ENCODE results near the gene UNC5B.

Gene UNC5B

DNA sequence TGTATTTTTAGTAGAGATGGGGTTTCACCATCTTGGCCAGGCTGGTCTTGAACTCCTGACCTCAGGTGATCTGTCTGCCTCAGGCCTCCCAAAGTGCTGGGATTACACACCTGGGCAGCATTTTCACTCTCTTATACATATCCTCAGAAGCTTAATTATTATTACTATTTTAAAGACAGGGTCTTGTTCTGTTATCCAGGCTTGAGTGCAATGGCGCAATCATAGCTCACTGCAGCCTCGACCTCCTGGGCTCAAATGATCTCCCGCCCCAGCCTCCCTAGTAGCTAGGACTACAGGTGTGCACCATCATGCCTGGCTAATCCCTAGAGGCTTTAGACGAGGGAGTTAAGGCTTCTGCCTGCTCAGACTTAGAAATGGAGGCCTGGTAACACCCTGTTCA is 26.3 kb downstream of the UNC5B start:
- no peak for DNase-seq

DNA sequence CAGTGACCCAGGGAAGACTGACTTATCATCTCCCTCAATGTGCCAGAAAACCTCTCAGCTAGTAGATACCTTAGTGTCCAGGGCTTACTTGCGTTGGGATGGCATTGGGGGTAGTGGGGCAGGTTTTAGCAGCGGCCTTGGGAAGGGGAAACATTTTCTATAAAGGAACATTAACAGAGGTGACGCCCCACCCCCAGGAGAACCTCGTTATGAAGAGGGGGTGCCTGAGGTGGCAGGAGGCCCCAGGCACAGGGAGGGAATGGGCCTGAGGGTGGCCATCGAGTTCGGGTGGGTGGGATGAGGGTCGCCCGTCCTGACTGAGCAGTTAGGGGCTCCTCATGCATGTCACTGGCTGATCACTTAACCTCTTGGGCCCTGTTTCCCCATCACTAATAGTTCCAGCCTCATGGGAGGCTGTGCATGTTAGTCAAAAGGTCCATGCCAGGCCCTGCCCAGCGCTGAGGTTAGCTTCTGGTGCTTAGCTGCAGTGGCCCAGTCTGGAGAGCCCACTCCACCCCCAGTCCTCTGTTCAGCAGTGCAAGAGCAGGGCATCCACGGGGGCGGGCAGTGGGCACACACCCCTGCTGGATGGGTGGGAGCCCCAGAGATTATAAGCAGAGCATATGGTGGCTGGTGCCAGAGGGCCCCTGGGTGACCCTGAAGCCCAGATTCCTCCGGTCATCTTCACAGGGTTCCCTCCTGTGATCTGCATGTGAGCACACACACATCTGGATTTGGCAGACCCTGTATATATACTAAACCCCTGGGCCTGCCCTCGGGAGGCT is 27.0 kb downstream of the UNC5B start:
- DNase-seq: no peak

DNA sequence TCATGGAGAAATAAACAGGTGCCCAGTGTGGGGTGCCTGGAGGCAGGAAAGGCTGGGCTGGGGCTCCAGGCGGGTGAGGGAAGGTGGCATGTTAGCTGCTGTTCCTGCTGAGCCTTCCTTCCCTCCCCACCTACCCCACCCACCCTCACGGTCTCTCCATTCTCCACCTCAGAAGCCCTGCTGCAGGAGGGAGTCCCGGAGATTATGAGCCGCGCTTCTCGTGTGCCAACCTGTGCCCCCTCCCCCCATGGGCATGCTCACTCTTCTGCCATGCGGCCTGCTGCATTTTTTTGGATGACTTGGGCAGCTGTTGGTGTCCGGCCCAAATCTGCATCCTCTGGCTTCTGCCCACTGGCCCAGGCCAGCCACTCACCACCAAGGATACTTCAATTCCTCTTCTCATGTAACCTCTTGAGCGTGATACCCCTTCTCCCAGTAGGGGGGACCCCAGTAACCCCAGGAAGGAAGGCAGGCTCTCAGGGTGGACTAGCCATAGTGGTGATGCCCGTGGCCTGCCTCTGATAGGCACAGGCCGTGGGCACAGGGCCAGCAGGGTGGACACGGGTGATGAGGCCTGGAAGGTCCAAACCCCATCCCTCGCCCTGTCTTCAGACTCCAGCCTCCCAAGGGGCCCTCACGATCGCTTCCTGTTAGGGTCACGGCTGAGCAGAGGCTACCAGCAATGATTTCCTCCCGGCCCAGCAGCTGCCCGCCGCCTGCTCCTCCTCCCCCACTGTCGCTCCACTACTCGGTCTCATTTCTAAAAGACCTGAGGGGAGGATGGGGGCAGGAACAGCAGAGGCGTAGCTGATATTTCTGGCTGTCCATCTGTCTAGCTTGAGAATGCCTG is 27.8 kb downstream of the UNC5B start:
- peak in 3 of 56 donors; percentile 30 to 33 (median 32) for DNase-seq

DNA sequence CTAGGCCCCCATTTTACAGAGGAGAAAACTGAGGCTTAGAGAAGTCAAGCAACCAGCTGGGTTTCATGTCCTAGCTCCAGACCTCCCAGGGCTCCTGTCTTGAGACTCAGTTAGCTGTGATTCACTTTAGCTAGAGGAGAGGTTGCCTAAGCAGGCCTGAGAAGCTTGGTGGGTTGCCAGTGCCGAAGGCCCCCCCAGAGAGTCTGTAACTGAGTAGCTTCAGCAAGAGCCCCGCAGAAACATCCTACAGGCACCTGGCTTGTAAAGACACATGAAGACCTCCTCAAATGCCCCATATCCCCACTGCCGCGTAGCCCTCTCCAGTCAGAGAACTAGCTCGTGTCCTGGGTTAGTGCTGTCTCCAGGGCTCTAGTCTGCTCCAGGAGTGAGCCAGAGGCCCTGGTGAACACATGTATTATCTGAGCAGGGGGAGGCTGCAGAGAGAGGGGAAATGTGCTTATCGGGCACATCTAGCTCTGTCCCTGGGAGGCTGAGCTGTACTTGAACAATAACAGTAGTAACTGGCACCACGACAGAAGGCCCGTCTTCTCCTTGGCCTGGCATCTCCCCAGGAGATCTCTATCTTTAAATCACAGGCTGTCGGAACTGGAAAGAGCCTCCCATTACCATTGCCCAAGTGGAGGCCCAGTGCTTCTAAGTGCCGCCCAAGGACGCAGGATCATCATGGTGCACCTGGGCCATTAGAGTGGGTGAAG is 28.9 kb downstream of the UNC5B start:
- DNase-seq: no peak

DNA sequence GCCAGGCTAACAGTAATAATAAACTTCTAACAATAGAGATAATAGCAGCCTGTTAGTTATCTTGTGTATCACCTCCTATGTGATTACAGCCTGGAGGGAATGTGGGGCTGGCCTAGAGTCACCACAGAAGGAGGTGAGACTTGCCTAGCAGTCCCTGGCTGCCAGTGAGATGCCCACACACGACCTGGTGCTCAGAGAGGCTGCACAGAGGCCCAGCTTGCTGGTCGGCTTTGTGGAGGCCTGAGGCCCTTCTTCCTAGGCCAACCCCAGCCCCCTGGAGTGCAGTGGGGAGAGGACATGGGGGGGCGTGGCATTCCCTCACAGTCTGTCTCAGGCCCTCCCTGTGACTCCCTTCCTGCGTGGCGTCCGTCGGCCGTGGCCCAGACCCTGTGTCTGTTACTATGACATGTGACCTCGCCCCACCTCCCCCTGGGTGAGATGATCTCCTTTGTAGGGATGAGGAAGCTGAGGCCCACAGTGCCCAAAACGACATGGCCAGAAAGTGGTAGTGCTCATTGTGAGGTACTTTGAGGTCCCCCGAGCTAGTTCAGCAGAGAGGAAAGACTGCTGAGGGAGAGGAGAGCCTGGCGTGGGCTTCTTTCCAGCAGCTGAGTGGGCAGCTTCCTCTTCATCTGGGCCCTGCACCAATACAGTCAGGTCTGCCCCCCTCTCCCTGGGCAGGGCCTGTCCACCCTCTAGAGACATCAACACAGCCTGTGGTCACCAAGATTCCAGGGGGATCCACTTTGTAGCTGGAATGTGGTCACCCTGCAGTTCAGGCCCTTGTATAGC is 29.7 kb downstream of the UNC5B start:
- DNase-seq: peak in 14 of 56 donors; percentile 23 to 71 (median 61)

DNA sequence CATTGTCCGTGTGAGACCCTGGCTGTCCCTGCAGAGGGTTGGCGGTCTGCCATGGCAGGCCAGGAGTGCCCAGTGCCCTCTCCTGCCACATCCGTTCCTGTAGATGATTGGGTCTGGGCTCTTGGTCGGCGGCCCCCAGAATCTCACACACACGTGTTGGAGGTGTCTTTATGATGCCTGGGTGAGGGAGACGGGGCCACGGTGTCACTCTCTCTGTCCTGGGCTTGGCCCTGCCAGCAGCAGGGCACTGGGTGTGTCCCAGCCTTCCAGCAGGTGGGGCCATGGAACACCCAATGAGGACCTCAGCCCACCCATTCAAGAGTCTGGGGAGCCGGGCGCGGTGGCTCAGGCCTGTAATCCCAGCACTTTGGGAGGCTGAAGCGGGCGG is 30.2 kb downstream of the UNC5B start:
- DNase-seq: peak in 5 of 56 donors; percentile 50 to 70 (median 67)

DNA sequence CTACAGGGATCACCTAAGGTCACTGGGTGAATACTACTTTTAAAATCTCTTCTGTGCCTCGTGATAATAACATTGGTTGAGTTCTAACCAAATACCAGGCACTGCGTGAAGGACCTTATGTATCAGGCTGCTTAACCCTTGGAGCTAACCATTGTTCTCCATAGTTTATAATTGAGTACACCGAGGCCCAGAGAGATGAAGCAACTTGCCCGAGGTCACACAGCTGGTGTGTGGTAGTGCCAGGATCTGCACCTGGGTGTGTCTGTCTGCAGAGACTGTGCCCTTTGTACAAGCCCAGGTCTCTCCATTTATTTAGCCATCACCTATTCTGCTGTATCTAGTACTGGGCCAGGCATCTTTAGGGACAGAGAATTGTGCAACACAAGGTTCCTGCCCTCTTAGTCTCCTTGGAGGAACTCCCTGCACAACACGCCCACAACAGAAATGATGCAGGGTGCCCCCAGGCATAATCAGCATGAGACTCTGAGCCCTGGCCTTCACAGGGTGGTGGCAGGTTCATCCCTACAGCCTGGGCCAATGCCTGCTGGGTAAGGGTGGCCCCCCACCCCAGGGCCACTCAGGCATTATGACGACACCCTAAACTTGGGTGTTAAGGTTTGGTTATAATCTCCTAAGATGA is 31.5 kb downstream of the UNC5B start:
- DNase-seq: no peak

DNA sequence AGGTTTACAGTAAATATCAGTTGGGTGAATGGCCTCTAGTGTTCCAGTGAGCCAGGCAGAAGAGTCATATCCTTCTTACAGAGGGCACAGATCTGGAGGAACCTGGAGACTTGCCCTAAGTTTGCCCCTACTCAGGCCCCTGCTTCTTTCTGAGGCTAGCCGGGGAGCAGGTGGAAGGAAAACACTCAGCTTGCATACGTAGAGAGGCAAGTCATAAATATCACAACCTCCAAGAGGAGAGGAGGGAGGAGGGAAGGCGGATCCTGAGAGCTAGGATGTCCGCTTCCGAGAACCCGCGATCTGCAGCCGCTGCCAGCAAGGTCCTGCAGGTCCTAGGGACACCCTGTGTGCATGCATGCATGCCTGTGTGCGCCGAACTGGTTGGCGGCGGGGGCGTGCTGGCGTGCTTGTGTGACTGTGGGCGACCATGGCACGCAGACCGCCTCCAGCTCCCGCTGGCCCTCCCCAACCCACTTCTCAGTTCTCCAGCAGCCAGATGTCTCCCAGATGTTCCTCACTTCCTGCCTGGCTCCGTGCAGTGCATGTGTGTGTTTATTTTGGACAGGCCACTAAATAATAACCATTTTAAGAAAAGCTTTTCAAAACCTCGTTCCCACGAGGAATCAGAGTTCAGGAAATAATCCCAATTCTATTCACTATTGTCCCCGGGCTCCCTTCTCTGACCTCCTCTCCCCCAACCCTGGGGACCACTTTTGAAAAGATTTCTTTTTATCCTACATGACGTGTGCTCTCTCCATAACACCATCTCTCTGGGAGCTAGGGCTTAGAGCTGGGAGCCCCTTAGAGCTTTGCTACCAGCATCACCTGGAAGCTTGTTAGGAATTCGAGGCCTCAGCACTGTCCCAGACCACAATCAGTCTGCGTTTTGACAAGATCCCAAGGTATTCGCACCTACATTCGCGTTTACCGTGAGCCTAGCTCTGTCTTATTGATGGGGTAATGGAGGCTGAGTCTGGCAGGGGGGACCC is 32.4 kb downstream of the UNC5B start:
- no peak for DNase-seq

DNA sequence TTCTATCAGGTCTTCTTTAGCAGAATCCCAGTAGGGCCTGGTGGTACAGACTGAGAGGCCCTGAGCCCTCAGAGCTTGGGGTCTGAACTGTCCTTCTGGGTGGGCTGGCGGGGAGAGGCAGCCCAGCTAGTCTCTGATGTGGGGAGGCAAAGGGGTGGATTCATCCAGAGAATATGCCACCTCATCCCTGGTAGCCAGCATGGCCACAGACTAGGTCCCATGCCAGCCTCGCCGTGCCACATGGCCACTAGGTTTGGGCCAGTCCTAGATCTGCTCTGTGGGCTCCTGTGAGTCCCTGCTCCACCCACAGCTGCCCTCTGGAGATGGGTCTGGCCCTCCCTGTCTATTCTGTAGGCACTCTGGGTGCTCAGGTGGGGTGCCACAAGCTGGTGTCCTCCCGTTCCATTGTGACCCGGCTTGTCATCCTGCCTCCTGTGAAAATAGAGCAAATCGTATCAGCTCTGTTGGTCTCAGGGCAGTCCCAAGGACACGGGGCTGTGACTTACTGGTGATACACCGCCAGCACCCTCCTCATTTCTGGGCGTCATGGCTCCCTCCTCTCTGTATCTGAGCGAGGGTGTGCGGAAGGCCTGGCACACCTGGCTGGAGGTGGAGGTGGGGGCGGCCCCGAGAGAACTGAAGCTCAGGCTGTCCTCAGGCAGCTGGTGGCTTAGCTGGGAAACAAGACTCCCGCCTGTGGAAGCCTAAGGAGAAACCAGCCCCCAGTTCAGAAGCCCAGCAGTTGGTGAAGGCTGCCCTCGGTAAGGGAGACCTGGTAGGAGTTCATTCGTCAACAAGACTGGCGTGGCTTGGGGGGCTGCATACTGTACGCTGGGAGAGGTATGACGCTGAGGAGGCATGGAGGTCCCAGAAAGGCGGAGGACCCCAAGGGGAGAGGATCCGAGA is 33.3 kb downstream of the UNC5B start:
- DNase-seq: no peak

DNA sequence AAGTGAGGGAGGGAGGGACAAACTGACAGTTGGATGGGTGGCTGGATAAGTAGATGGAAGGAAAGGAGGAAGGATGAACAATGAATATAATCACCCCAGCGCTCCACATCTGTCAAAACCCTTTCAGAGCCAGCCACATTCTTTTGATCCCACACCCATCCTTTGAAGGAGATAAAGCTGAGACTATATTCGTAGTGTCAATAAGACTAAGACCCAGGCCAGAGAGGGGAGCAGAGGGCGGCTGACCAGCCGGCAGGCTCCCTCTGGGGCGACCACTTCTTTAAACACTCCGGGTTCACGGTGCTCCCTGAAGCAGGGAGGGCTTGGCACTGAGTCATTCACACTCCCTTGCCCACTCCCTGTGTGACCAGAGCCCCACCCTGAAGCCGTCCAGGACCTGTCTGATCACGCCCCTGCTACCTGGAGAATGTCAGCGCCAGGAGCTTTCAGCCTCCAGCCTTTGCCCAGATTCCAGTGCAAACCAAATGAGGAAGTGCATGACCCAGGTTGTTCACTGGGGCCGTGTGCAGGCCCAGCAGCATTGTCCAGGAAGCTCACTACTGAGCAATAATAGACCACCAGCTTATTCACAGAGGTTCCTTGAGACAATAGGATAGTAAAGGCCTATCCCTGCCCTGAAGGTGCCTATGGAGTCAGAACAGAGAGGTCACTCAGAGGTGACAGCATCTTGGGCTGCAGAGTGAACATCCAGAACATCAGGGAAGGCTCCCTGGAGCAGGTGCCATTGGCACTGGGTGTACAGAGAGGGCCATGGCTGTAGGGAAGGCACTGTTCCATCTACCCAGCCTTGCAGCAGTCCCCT is 34.4 kb downstream of the UNC5B start:
- DNase-seq: no peak

DNA sequence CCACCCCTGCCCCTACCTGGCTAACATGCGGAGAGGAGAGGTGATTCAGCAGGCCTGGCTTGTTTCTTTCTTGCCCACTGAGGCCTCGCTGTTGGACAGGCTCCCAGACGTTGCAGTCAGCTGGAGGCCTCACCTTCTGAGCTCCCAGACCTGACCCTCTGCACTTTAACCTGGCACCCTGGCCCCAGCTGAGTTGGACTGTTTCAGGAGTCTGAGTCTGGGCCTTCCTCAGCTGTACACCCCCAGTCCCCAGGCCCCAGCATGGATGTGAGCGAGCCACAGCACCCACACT is 35.0 kb downstream of the UNC5B start:
- no peak for DNase-seq

DNA sequence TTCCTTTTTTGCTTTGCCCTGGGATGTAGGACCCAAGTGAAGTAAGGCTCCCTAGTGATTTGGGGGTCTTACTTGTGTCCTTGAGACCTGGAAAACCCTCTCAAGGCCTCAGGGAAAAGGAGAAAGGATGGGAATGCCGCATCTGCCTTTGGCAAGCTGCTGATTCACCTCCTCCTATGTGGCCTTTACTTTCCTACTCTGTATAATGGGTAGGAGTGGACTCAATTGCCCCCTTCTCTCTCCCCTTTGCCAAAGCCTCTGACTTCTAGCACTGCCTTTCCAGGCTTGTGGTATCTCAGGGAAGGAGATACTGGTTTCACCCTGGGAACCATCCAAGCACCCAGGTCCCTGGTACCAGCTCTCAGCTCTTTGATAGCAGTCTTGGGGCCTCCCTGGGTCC is 35.4 kb downstream of the UNC5B start:
- DNase-seq: no peak

DNA sequence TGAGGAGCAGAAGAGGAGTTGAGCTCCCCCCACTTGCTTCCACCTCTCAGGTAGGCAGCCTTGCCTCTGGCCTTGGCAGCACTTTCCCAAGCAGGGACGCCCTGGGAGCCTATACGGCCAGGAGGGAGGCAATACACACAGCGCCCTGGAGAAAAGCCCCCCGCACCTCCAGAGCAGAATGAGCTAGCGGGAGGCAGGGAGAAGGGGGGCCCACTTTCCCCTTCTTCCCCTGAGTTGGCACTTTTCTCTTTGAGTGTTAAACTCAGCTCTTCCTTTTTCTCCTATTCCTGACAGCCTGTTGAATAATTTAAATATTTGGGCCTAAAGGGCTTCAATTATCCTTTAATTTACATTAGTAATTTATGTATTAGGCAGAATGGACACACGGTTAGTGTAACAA is 35.8 kb downstream of the UNC5B start:
- DNase-seq: no peak

DNA sequence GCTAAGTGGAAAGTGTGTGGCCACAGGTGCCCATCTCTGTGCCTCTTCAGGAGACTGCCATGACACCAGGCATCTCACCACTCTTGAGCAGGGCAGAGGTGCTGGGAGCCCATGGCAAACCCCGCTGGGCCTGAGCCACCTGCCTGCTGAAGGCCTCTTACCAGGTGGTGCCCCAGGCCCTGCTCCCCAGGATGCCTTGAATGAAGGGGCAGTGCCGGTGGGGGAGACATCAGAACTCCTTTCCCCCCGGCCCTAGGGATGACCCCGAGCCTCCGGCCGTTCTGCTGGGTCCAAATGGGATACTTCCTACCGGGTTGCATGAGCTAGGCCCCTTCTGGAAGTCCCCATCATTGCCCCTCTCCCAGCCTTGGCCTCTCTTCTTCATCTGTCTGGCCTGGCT is 37.6 kb downstream of the UNC5B start:
- no peak for DNase-seq

DNA sequence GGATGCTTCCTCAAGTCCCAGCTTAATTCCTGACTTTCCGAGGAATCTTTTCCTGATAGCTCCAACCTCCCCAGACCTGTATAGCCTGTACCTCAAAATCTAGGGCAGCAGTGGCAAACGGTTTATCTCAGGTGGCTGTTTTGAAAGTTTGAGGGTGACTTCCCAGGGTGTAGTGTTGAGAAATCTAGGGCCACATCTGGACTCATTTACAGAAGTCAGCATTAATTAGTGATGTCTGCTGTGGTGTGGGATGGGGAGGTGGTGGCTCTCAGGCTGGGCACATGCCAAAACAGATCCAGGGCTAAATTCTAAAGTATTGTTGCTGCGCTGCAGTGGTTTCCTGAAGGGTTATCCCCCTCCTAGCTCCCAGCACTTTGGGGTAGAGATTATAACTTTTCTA is 38.0 kb downstream of the UNC5B start:
- DNase-seq: no peak

DNA sequence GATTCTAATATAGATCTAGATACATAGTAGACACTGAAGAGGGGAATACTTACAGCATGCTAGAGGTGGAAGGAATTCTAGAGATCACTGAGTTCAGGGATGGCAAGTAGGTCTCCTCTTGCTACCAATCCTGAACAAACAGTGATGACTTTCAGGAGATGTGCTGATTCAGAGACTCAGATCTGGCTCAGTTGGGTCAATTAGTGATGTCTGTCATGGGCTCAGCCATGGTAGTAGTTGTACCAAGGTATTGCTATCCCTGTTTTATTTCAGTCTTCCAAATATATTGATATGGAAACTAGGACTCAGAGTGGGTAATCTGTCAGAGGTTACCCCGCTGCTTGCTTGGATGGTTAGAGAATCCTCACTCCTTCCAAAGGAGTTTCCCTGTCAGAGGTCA is 38.5 kb downstream of the UNC5B start:
- DNase-seq: no peak

DNA sequence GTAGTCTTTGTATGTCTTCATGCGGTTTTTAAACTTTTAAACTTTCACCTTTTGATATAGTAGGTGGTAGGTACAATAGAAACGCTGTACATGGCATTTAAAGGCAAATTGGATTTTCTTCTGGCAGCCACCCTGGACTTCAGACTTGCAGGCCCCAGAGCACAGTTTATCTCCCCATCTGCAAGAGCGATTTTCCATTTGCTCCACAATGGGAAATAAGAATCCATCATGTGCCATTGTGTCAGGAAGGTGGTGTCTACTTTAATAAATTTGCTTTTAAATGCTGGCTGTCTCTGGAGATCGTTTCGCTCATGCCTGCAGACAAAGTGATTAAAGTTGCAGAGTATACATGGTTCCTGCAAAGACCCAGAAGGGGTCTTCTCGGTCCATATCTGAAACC is 38.9 kb downstream of the UNC5B start:
- DNase-seq: no peak

DNA sequence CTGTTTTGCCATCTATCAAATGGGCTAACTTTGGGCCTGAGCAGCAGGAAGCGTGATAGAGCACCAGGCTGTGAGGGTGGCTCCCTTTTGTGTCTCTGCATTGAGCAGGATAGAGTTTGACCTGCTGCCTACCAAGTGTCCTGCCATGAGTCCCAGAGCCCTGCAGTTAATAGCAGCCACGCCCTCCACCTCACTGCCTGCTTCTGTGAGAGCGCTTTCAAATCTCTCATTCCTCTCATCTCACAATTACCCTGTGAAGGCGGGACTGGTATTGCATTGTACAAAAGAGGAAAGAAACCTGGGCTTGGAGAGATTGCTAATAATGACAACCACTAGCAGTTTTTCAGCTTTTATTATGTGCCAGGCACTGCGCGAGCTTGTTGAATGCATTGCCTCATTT is 39.9 kb downstream of the UNC5B start:
- DNase-seq: no peak
